Measurements from ENCODE around the gene MYT1. TPM values are rescaled to one million over a fixed set of nuclear protein-coding genes. Genes with fewer than 3 reads are reported as not detected.

Gene MYT1
- total and polyA plus RNA-seq, 9 of the 15 experiments (the other 6 are each of a cell fraction or from before 2014, with no cell fraction given): 0.02 to 0.12 (median 0.06) TPM; not detected in 4

DNA sequence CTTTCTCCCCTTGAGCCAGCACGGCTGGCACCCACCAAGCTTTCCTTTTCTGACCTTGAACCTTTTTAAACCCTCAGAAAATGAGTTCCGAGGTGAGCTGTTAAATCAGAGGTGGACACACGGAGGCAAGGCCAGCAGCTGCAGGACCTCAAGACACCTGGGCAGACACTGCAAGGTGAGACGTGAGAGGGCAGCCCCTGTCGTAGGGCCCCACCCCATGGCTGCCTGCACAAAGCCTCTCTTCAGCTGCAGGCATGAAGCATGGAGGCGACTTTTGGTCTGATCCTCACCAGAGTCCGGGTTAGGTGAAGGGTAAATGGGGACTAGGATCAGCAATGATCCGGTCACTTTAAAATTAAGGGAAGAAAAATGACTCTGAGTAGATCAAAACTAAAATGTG, 25.7 kb downstream of the MYT1 start (continued):
- TF ChIP-seq, protein P1, sequence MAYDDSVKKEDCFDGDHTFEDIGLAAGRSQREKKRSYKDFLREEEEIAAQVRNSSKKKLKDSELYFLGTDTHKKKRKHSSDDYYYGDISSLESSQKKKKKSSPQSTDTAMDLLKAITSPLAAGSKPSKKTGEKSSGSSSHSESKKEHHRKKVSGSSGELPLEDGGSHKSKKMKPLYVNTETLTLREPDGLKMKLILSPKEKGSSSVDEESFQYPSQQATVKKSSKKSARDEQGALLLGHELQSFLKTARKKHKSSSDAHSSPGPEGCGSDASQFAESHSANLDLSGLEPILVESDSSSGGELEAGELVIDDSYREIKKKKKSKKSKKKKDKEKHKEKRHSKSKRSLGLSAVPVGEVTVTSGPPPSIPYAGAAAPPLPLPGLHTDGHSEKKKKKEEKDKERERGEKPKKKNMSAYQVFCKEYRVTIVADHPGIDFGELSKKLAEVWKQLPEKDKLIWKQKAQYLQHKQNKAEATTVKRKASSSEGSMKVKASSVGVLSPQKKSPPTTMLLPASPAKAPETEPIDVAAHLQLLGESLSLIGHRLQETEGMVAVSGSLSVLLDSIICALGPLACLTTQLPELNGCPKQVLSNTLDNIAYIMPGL (CRISPR knock-in tag; IDR thresholded peaks at IDR 0.05): no peak
- TF ChIP-seq, protein P2, sequence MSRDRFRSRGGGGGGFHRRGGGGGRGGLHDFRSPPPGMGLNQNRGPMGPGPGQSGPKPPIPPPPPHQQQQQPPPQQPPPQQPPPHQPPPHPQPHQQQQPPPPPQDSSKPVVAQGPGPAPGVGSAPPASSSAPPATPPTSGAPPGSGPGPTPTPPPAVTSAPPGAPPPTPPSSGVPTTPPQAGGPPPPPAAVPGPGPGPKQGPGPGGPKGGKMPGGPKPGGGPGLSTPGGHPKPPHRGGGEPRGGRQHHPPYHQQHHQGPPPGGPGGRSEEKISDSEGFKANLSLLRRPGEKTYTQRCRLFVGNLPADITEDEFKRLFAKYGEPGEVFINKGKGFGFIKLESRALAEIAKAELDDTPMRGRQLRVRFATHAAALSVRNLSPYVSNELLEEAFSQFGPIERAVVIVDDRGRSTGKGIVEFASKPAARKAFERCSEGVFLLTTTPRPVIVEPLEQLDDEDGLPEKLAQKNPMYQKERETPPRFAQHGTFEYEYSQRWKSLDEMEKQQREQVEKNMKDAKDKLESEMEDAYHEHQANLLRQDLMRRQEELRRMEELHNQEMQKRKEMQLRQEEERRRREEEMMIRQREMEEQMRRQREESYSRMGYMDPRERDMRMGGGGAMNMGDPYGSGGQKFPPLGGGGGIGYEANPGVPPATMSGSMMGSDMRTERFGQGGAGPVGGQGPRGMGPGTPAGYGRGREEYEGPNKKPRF (IDR thresholded peaks at IDR 0.05; ENCODE audit: low read depth, low read length): no peak
- no peak for TF ChIP-seq ZBED1 (IDR thresholded peaks at IDR 0.05)
- no peak for TF ChIP-seq ETV1 (tag; conservative IDR thresholded peaks at IDR 0.05; ENCODE audit: low read depth)
- no peak for TF ChIP-seq GATA2 (CRISPR knock-in tag; IDR thresholded peaks at IDR 0.05)
- TF ChIP-seq SP2 (IDR thresholded peaks at IDR 0.05; ENCODE audit: extremely low read depth, low read depth, low read length, poor library complexity, severe bottlenecking): no peak
- TF ChIP-seq, protein P3, sequence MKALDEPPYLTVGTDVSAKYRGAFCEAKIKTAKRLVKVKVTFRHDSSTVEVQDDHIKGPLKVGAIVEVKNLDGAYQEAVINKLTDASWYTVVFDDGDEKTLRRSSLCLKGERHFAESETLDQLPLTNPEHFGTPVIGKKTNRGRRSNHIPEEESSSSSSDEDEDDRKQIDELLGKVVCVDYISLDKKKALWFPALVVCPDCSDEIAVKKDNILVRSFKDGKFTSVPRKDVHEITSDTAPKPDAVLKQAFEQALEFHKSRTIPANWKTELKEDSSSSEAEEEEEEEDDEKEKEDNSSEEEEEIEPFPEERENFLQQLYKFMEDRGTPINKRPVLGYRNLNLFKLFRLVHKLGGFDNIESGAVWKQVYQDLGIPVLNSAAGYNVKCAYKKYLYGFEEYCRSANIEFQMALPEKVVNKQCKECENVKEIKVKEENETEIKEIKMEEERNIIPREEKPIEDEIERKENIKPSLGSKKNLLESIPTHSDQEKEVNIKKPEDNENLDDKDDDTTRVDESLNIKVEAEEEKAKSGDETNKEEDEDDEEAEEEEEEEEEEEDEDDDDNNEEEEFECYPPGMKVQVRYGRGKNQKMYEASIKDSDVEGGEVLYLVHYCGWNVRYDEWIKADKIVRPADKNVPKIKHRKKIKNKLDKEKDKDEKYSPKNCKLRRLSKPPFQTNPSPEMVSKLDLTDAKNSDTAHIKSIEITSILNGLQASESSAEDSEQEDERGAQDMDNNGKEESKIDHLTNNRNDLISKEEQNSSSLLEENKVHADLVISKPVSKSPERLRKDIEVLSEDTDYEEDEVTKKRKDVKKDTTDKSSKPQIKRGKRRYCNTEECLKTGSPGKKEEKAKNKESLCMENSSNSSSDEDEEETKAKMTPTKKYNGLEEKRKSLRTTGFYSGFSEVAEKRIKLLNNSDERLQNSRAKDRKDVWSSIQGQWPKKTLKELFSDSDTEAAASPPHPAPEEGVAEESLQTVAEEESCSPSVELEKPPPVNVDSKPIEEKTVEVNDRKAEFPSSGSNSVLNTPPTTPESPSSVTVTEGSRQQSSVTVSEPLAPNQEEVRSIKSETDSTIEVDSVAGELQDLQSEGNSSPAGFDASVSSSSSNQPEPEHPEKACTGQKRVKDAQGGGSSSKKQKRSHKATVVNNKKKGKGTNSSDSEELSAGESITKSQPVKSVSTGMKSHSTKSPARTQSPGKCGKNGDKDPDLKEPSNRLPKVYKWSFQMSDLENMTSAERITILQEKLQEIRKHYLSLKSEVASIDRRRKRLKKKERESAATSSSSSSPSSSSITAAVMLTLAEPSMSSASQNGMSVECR (CRISPR knock-in tag; IDR thresholded peaks at IDR 0.05): no peak
- TF ChIP-seq, protein P4, sequence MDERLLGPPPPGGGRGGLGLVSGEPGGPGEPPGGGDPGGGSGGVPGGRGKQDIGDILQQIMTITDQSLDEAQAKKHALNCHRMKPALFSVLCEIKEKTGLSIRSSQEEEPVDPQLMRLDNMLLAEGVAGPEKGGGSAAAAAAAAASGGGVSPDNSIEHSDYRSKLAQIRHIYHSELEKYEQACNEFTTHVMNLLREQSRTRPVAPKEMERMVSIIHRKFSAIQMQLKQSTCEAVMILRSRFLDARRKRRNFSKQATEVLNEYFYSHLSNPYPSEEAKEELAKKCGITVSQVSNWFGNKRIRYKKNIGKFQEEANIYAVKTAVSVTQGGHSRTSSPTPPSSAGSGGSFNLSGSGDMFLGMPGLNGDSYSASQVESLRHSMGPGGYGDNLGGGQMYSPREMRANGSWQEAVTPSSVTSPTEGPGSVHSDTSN (CRISPR knock-in tag; IDR thresholded peaks at IDR 0.05; ENCODE audit: low read depth): no peak
- TF ChIP-seq, protein P4 (tag; conservative IDR thresholded peaks at IDR 0.05; ENCODE audit: low read depth): no peak
- no peak for TF ChIP-seq HMGN3 (IDR thresholded peaks at IDR 0.05; ENCODE audit: borderline replicate concordance, extremely low read depth, insufficient read length, low read depth, low read length)
- no peak for TF ChIP-seq FOXK1 (CRISPR knock-in tag; IDR thresholded peaks at IDR 0.05; ENCODE audit: borderline replicate concordance)
- TF ChIP-seq LARP7 (IDR thresholded peaks at IDR 0.05): no peak
- TF ChIP-seq, protein P5, sequence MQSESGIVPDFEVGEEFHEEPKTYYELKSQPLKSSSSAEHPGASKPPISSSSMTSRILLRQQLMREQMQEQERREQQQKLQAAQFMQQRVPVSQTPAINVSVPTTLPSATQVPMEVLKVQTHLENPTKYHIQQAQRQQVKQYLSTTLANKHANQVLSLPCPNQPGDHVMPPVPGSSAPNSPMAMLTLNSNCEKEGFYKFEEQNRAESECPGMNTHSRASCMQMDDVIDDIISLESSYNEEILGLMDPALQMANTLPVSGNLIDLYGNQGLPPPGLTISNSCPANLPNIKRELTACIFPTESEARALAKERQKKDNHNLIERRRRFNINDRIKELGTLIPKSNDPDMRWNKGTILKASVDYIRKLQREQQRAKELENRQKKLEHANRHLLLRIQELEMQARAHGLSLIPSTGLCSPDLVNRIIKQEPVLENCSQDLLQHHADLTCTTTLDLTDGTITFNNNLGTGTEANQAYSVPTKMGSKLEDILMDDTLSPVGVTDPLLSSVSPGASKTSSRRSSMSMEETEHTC (IDR thresholded peaks at IDR 0.05): no peak
- no peak for TF ChIP-seq ZNF583 (CRISPR knock-in tag; IDR thresholded peaks at IDR 0.05)
